Adipocyte (in vitro differentiated cells): Measurements from ENCODE around the gene PCDH7.

Experiments used
- DNase-seq: peaks from one replicate; pipeline ENCODE4 v3.0.0-alpha.2; 2015; ENCODE audit warnings: low read depth
- H3K27me3 ChIP-seq: replicated peaks from 2 replicates; pipeline ENCODE4 v1.7.0; 2013; ENCODE audit warnings: mild to moderate bottlenecking, low read length, moderate library complexity; ENCODE audit not compliant: control insufficient read depth, insufficient read depth
- H3K36me3 ChIP-seq: 2 replicates; pipeline ENCODE4 v1.7.0; 2013; ENCODE audit warnings: low read length, mild to moderate bottlenecking, moderate library complexity; ENCODE audit not compliant: control insufficient read depth, insufficient read depth, severe bottlenecking
- H3K4me1 ChIP-seq: 2 replicates; pipeline ENCODE4 v1.7.0; 2013; ENCODE audit warnings: mild to moderate bottlenecking, low read length, moderate library complexity; ENCODE audit not compliant: control insufficient read depth, insufficient read depth
- H3K4me3 ChIP-seq: 2 replicates; pipeline ENCODE4 v1.7.0; 2013; ENCODE audit warnings: mild to moderate bottlenecking, low read length, moderate library complexity
- H3K9ac ChIP-seq: 2 replicates; pipeline ENCODE4 v1.7.0; 2013; ENCODE audit warnings: mild to moderate bottlenecking, low read length, moderate library complexity
- H3K9me3 ChIP-seq: 2 replicates; pipeline ENCODE4 v1.7.0; 2013; ENCODE audit warnings: mild to moderate bottlenecking, low read length, moderate library complexity; ENCODE audit not compliant: control insufficient read depth

The PCDH7 gene

GRCh38 chr4:30720021-30720660 is at the start of gene PCDH7:
PCDH7 (plus strand) TSS chr4:30720369; CDS start chr4:30721423, 1,054 bp downstream.
- Histone ChIP-seq H3K9ac (peak within 1 kb of the TSS; percentile 67), H3K27me3 (peaks cover 9% of the 10 kb centered on the region), H3K4me3 (peak within 1 kb of the TSS; percentile 85), H3K36me3 (no peaks in the 10 kb centered on the region), H3K4me1 (peaks cover 37% of the 10 kb centered on the region), H3K9me3 (no peaks in the 10 kb centered on the region)
- DNase-seq, result peak; percentile 82

GRCh38 chr4:30671926-30672448 is 48.2 kb upstream of the PCDH7 start:
- Histone ChIP-seq H3K4me3 (no peak overlapping the region), H3K9me3 (peaks cover 3% of the 10 kb centered on the region), H3K36me3 (no peaks in the 10 kb centered on the region), H3K9ac (no peak overlapping the region), H3K27me3 (no peaks in the 10 kb centered on the region), H3K4me1 (no peaks in the 10 kb centered on the region)
- DNase-seq, result no peak

GRCh38 chr4:30696191-30696590 is 24.0 kb upstream of the PCDH7 start:
- Histone ChIP-seq H3K27me3 (no peaks in the 10 kb centered on the region), H3K9me3 (no peaks in the 10 kb centered on the region), H3K4me1 (no peaks in the 10 kb centered on the region), H3K36me3 (no peaks in the 10 kb centered on the region), H3K4me3 (no peak overlapping the region), H3K9ac (no peak overlapping the region)
- peak; percentile 12 for DNase-seq

- Histone ChIP-seq H3K9ac (no peak overlapping the region), H3K36me3 (no peaks in the 10 kb centered on the region), H3K27me3 (no peaks in the 10 kb centered on the region), H3K4me1 (peaks cover 26% of the 10 kb centered on the region), H3K9me3 (peaks cover 6% of the 10 kb centered on the region), H3K4me3 (no peak overlapping the region)
- DNase-seq, result peak; percentile 84
These were observed 5.6 kb upstream of the PCDH7 start for GRCh38 chr4:30714408-30715031.

- peak overlapping the region; percentile 75 for H3K4me3 ChIP-seq
- peak overlapping the region; percentile 37 for H3K9ac ChIP-seq
- peak; percentile 80 for DNase-seq
- peaks cover 32% of the 10 kb centered on the region for H3K4me1 ChIP-seq
- no peaks in the 10 kb centered on the region for H3K36me3 ChIP-seq
- H3K9me3 ChIP-seq, result no peaks in the 10 kb centered on the region
- no peaks in the 10 kb centered on the region for H3K27me3 ChIP-seq
These were observed 4.0 kb upstream of the PCDH7 start for GRCh38 chr4:30716158-30716557.

GRCh38 chr4:30716681-30717207 is 3.4 kb upstream of the PCDH7 start:
- H3K36me3 ChIP-seq, result no peaks in the 10 kb centered on the region
- peak overlapping the region; percentile 85 for H3K4me3 ChIP-seq
- H3K9me3 ChIP-seq, result no peaks in the 10 kb centered on the region
- DNase-seq, result peak; percentile 74
- H3K4me1 ChIP-seq, result peaks cover 37% of the 10 kb centered on the region
- peak overlapping the region; percentile 67 for H3K9ac ChIP-seq
- no peaks in the 10 kb centered on the region for H3K27me3 ChIP-seq

GRCh38 chr4:30717208-30718020 is 2.8 kb upstream of the PCDH7 start:
- Histone ChIP-seq H3K36me3 (no peaks in the 10 kb centered on the region), H3K9ac (peak overlapping the region; percentile 67), H3K27me3 (peaks cover 4% of the 10 kb centered on the region), H3K4me3 (peak overlapping the region; percentile 85), H3K9me3 (no peaks in the 10 kb centered on the region), H3K4me1 (peaks cover 37% of the 10 kb centered on the region)
- peak; percentile 84 for DNase-seq

GRCh38 chr4:30718021-30718542 is 2.1 kb upstream of the PCDH7 start:
- peak overlapping the region; percentile 67 for H3K9ac ChIP-seq
- peaks cover 9% of the 10 kb centered on the region for H3K27me3 ChIP-seq
- DNase-seq, result peak; percentile 82
- peak overlapping the region; percentile 85 for H3K4me3 ChIP-seq
- no peaks in the 10 kb centered on the region for H3K9me3 ChIP-seq
- H3K4me1 ChIP-seq, result peaks cover 37% of the 10 kb centered on the region
- no peaks in the 10 kb centered on the region for H3K36me3 ChIP-seq

GRCh38 chr4:30718641-30719453 is 1.3 kb upstream of the PCDH7 start:
- no peaks in the 10 kb centered on the region for H3K36me3 ChIP-seq
- peak; percentile 64 for DNase-seq
- H3K4me1 ChIP-seq, result peaks cover 37% of the 10 kb centered on the region
- no peaks in the 10 kb centered on the region for H3K9me3 ChIP-seq
- H3K9ac ChIP-seq, result peak overlapping the region; percentile 67
- peak overlapping the region; percentile 85 for H3K4me3 ChIP-seq
- H3K27me3 ChIP-seq, result peaks cover 9% of the 10 kb centered on the region

- H3K9me3 ChIP-seq, result no peaks in the 10 kb centered on the region
- DNase-seq, result peak; percentile 91
These were observed 632 bp upstream of the PCDH7 start for GRCh38 chr4:30719454-30720020.

More at GRCh38 chr4:30719454-30720020, 632 bp upstream of the PCDH7 start:
- H3K9ac ChIP-seq, result peak overlapping the region; percentile 67
- no peaks in the 10 kb centered on the region for H3K36me3 ChIP-seq
- H3K4me3 ChIP-seq, result peak overlapping the region; percentile 85
- peaks cover 37% of the 10 kb centered on the region for H3K4me1 ChIP-seq
- H3K27me3 ChIP-seq, result peaks cover 9% of the 10 kb centered on the region
